NOMO-1 treated with dmso at 0.1 percent for 144 hours (cell line): Measurements from ENCODE around the gene WNK2.

Experiments
- DNase-seq: peaks from one replicate; lab custom pipeline; 2025; ENCODE audit not compliant: unreplicated experiment; lab: John Stamatoyannopoulos, UW

WNK2 gene

GRCh38 chr9:93161786-93162562 lies 22.0 kb upstream of the WNK2 start:
- no peak for DNase-seq

GRCh38 chr9:93164085-93164484 lies 19.9 kb upstream of the WNK2 start:
- DNase-seq, result no peak

- no peak for DNase-seq
These were observed 17.2 kb upstream of the WNK2 start for GRCh38 chr9:93166699-93167098.

- DNase-seq, result no peak
These were observed 16.8 kb upstream of the WNK2 start for GRCh38 chr9:93167185-93167584.

- DNase-seq, result no peak
These were observed 16.1 kb upstream of the WNK2 start for GRCh38 chr9:93167838-93168237.

- no peak for DNase-seq
These were observed 15.4 kb upstream of the WNK2 start for GRCh38 chr9:93168581-93168980.

- no peak for DNase-seq
These were observed 14.5 kb upstream of the WNK2 start for GRCh38 chr9:93169444-93169843.

GRCh38 chr9:93170571-93170970 lies 13.4 kb upstream of the WNK2 start:
- no peak for DNase-seq

GRCh38 chr9:93171261-93171990 lies 12.5 kb upstream of the WNK2 start:
- DNase-seq, result no peak

- DNase-seq, result no peak
These were observed 11.1 kb upstream of the WNK2 start for GRCh38 chr9:93172666-93173364.

GRCh38 chr9:93173365-93174051 lies 10.4 kb upstream of the WNK2 start:
- peak; percentile 10 for DNase-seq

- no peak for DNase-seq
These were observed 9.0 kb upstream of the WNK2 start for GRCh38 chr9:93174976-93175375.

GRCh38 chr9:93177676-93178075 lies 6.3 kb upstream of the WNK2 start:
- DNase-seq, result no peak

GRCh38 chr9:93178851-93179786 lies 4.8 kb upstream of the WNK2 start:
- DNase-seq, result no peak

GRCh38 chr9:93180938-93181337 lies 3.0 kb upstream of the WNK2 start:
- DNase-seq, result no peak

GRCh38 chr9:93181672-93182435 lies 2.1 kb upstream of the WNK2 start:
- DNase-seq, result no peak

- DNase-seq, result no peak
These were observed 1.4 kb upstream of the WNK2 start for GRCh38 chr9:93182572-93182971.

GRCh38 chr9:93183131-93183662 lies 742 bp upstream of the WNK2 start:
- DNase-seq, result no peak
